GM12878 (cell line): ENCODE measurements around the gene GEMIN7. TPM values are rescaled to one million over a fixed set of nuclear protein-coding genes. Genes with fewer than 3 reads are reported as not detected.

Experiments
- ATAC-seq: fragments of 200-7000 bp; cut with Tn5 transposase; 3 replicates; pipeline ENCODE4 v1.9.1; 2020; ENCODE audit warnings: mild to moderate bottlenecking, moderate library complexity
- BruUV-seq: library from RNA; stranded (reverse); fragments of 400-500 nt; replicated peaks from 2 replicates; lab custom pipeline; 2021; lab: Mats Ljungman, UMichigan
- CTCF ChIA-PET: fragments of 300-600 bp; sonication (Branson Sonifier 250); formaldehyde crosslinking; extraction: SDS; loops from one replicate; lab custom pipeline; 2021; ENCODE audit warnings: inconsistent platforms; lab: Yijun Ruan, JAX
- POLR2A ChIA-PET: fragments of 350-600 bp; formaldehyde crosslinking; extraction: SDS; loops from one replicate; lab custom pipeline; 2021; ENCODE audit warnings: inconsistent platforms; lab: Charles Lee
- RAD21 ChIA-PET: fragments of 300-600 bp; sonication (Branson Sonifier 250); formaldehyde crosslinking; loops from one replicate; lab custom pipeline; 2023; ENCODE audit warnings: antibody characterized with exemption; ENCODE audit not compliant: unreplicated experiment; lab: Charles Lee
- SMC1A ChIA-PET: fragments of 300-600 bp; sonication (Branson Sonifier 250); formaldehyde crosslinking; loops from one replicate; lab custom pipeline; 2023; ENCODE audit not compliant: unreplicated experiment, uncharacterized antibody; lab: Charles Lee
- DNase-seq: peaks from one replicate; pipeline ENCODE4 v3.0.0-alpha.2; 2011; ENCODE audit warnings: low read depth, low spot score
- FAIRE-seq: peaks from 3 replicates; lab custom pipeline; 2011; peaks lifted over from hg19 to GRCh38; lab: Jason Lieb, UNC
- H2AFZ ChIP-seq: 2 replicates; pipeline ENCODE4 v1.6.0; 2011; ENCODE audit warnings: low read depth, low read length, control low read depth; ENCODE audit not compliant: control insufficient read depth
- H3K27ac ChIP-seq: 2 replicates; pipeline ENCODE4 v1.5.1; 2011; ENCODE audit warnings: control low read depth; ENCODE audit not compliant: control insufficient read depth, insufficient read depth
- H3K27me3 ChIP-seq, 2 experiments: replicated peaks in 1 of 2; 2 replicates each; pipeline versions ENCODE4 v1.6.0 to v1.6.1; 2011; ENCODE audit warnings: low read length in 1 of 2; ENCODE audit not compliant: control insufficient read depth in 2 of 2, insufficient read depth in 2 of 2
- H3K36me3 ChIP-seq, 2 experiments: 2 replicates each; pipeline ENCODE4 v1.5.1; 2011; ENCODE audit warnings: low read length in 1 of 2; ENCODE audit not compliant: control insufficient read depth in 2 of 2, insufficient read depth in 2 of 2
- H3K4me1 ChIP-seq: 2 replicates; pipeline ENCODE4 v1.6.1; 2011; ENCODE audit warnings: mild to moderate bottlenecking, low read length, moderate library complexity, mixed read lengths; ENCODE audit not compliant: control insufficient read depth, insufficient read depth
- H3K4me2 ChIP-seq: 2 replicates; pipeline ENCODE4 v1.6.0; 2011; ENCODE audit warnings: control low read depth; ENCODE audit not compliant: control insufficient read depth, insufficient read depth
- H3K4me3 ChIP-seq: fragments of 200-600 bp; sonication (generic); 2 replicates; pipeline ENCODE4 v1.5.1; 2016
- H3K79me2 ChIP-seq: 2 replicates; pipeline ENCODE4 v1.6.0; 2011; ENCODE audit warnings: low read length; ENCODE audit not compliant: control insufficient read depth, insufficient read depth
- H3K9ac ChIP-seq: 2 replicates; pipeline ENCODE4 v1.8.0; 2011; ENCODE audit warnings: low read length, control low read depth, mixed read lengths; ENCODE audit not compliant: control insufficient read depth, insufficient read depth
- H3K9me3 ChIP-seq: replicated peaks from 3 replicates; pipeline ENCODE4 v1.5.1; 2011; ENCODE audit warnings: mild to moderate bottlenecking, low read length; ENCODE audit not compliant: control insufficient read depth, insufficient read depth
- H4K20me1 ChIP-seq: 2 replicates; pipeline ENCODE4 v1.6.0; 2011; ENCODE audit not compliant: control insufficient read depth, insufficient read depth
- CBX3 ChIP-seq: fragments of 200-600 bp; sonication (generic); IDR thresholded peaks from 2 replicates; pipeline ENCODE4 v1.6.1; 2016; ENCODE audit warnings: low read depth, borderline replicate concordance
- CEBPB ChIP-seq, 2 experiments: fragments of 150-350 bp in 1 of 2; IDR thresholded peaks; 2 replicates each; pipeline ENCODE4 v1.6.1; 2012 to 2014; ENCODE audit warnings: low read depth in 2 of 2, low read length in 2 of 2, borderline replicate concordance in 1 of 2, inconsistent platforms in 1 of 2
- CREM ChIP-seq: IDR thresholded peaks from 2 replicates; pipeline ENCODE4 v1.6.1; 2014; ENCODE audit warnings: antibody characterized with exemption, low read depth
- EGR1 ChIP-seq, 2 experiments: IDR thresholded peaks; 1 replicate in 1 of 2; 2 replicates in 1 of 2; pipeline ENCODE4 v1.6.1; 2011 to 2012; ENCODE audit warnings: low read depth in 2 of 2, low read length in 2 of 2, borderline replicate concordance in 1 of 2, mild to moderate bottlenecking in 1 of 2, moderate library complexity in 1 of 2
- KDM1A ChIP-seq: fragments of 200-600 bp; sonication (generic); IDR thresholded peaks from 2 replicates; pipeline ENCODE4 v1.6.1; 2016; ENCODE audit warnings: borderline replicate concordance
- POU2F2 ChIP-seq: IDR thresholded peaks from 3 replicates; pipeline ENCODE4 v1.6.1; 2011; ENCODE audit warnings: low read depth, mild to moderate bottlenecking, low read length, borderline replicate concordance
- RUNX3 ChIP-seq: IDR thresholded peaks from 2 replicates; pipeline ENCODE4 v1.6.1; 2012; ENCODE audit warnings: low read length, inconsistent platforms
- SMC3 ChIP-seq: IDR thresholded peaks from 2 replicates; pipeline ENCODE4 v1.6.1; 2011; ENCODE audit warnings: low read length, improper control_type of control experiment, borderline replicate concordance
- SPI1 ChIP-seq: IDR thresholded peaks from 2 replicates; pipeline ENCODE4 v1.6.1; 2011; ENCODE audit warnings: low read depth, mild to moderate bottlenecking, low read length, moderate library complexity, borderline replicate concordance; ENCODE audit not compliant: insufficient read depth
- SRF ChIP-seq, 2 experiments: IDR thresholded peaks; 2 replicates each; pipeline ENCODE4 v1.6.1; 2011; ENCODE audit warnings: low read depth in 2 of 2, low read length in 2 of 2, mild to moderate bottlenecking in 1 of 2, moderate library complexity in 1 of 2
- TCF12 ChIP-seq: IDR thresholded peaks from 2 replicates; pipeline ENCODE4 v1.6.1; 2011; ENCODE audit warnings: low read depth, mild to moderate bottlenecking, low read length
- TCF3 ChIP-seq: IDR thresholded peaks from 2 replicates; pipeline ENCODE4 v1.6.1; 2012; ENCODE audit warnings: low read depth, mild to moderate bottlenecking, low read length, borderline replicate concordance; ENCODE audit not compliant: insufficient read depth
- WGBS: methylation state at CpG from one replicate; pipeline ENCODE4 v1.1.6; 2016; ENCODE audit warnings: low lambda C conversion rate; ENCODE audit not compliant: insufficient replicate concordance, insufficient coverage; ENCODE audit errors: missing lambda C conversion rate; 5-methylcytosine and 5-hydroxymethylcytosine counted together
- in situ Hi-C: fragments of 300-500 bp; cut with MboI; formaldehyde crosslinking; loops from 9 replicates; pipeline ENCODE4 v1.14.3; 2018; ENCODE audit warnings: mixed read lengths
- intact Hi-C: fragments of 100-400 bp; cut with micrococcal nuclease; formaldehyde crosslinking; loops from one replicate; pipeline ENCODE4 v1.14.2; 2022; ENCODE audit not compliant: unreplicated experiment
- polyA plus RNA-seq, 11 experiments: library from polyadenylated mRNA; depleted of rRNA in 4 of 11; unstranded in 6 of 11; stranded (reverse) in 5 of 11; fragments of >200 nt; fragmentation: Nextera tagmentation in 4 of 11; fragmentation: Illumina TruSeq in 1 of 11; extraction: Ambion mirVana in 4 of 11; extraction: Trizol in 1 of 11; gene quantifications; 1 replicate in 1 of 11; 2 replicates in 10 of 11; pipeline versions ENCODE4 v1.2.1 to v1.2.3, GENCODE V29; 2011 to 2016; ENCODE audit warnings: inconsistent platforms in 2 of 11, missing spikeins in 2 of 11, low read depth in 1 of 11
- total RNA-seq, 4 experiments: library from RNA; depleted of rRNA in 3 of 4; stranded (reverse); fragments of >200 nt in 3 of 4; fragmentation: Illumina TruSeq in 1 of 4; extraction: Trizol in 1 of 4; gene quantifications; 2 replicates each; pipeline versions ENCODE4 v1.2.1 to v1.2.3, GENCODE V29; 2013 to 2021
- TF ChIP-seq, protein P1 (sequence below): fragments of 450-650 bp; IDR thresholded peaks from 2 replicates; pipeline ENCODE4 v1.6.1; 2017; ENCODE audit warnings: mild to moderate bottlenecking
- TF ChIP-seq, protein P2 (sequence below): IDR thresholded peaks from 2 replicates; pipeline ENCODE4 v1.6.1; 2012; ENCODE audit warnings: mild to moderate bottlenecking, low read depth, low read length

The GEMIN7 gene
- total and polyA plus RNA-seq, 10 of the 15 experiments (the other 5 are each of a cell fraction or from before 2014, with no cell fraction given), result 21.1 to 76.7 (median 44.9) TPM

DNA sequence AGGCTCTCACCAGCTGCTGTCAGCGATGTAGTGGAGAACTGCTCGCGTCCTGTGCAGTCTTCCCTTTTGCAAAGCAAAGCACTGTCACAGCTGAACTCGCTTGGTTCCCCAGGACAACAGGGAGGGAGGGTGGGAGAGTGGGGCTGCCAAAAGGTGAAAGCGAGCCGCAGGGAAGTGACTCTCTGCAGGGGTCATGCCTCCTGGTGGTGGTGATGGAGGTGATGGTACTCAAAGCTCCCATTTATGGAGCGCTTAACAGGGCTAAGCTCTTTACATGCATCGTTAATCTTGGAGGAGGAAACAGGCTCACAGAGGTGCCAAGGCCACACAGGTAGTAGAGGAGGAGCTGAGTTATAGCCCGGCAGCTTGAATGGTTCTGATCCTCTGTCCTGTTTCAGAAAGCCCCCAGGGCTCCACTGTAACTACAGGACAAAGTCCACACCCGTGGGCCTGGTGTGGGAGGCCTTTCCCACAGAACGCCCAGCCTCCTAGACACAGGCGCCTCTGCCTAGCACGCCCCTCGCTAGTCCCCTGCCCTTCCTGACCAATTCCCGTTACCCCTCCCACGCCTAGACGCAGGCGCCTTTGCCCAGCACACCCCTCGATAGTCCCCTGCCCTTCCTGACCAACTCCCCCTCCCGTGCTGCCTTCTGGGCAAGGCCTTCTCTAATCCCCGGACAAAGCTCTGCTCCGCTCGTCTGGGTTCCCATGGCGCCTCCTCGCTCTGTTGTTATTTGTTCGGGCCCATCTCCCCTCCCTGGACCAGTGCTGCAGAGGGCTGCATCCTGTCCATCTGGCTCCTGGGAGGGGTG lies 24.7 kb downstream of the GEMIN7 start (continued):
- TF ChIP-seq, protein P1, sequence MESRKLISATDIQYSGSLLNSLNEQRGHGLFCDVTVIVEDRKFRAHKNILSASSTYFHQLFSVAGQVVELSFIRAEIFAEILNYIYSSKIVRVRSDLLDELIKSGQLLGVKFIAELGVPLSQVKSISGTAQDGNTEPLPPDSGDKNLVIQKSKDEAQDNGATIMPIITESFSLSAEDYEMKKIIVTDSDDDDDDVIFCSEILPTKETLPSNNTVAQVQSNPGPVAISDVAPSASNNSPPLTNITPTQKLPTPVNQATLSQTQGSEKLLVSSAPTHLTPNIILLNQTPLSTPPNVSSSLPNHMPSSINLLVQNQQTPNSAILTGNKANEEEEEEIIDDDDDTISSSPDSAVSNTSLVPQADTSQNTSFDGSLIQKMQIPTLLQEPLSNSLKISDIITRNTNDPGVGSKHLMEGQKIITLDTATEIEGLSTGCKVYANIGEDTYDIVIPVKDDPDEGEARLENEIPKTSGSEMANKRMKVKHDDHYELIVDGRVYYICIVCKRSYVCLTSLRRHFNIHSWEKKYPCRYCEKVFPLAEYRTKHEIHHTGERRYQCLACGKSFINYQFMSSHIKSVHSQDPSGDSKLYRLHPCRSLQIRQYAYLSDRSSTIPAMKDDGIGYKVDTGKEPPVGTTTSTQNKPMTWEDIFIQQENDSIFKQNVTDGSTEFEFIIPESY, result peak; percentile 76; the same call in 1 of the 2 replicates

DNA sequence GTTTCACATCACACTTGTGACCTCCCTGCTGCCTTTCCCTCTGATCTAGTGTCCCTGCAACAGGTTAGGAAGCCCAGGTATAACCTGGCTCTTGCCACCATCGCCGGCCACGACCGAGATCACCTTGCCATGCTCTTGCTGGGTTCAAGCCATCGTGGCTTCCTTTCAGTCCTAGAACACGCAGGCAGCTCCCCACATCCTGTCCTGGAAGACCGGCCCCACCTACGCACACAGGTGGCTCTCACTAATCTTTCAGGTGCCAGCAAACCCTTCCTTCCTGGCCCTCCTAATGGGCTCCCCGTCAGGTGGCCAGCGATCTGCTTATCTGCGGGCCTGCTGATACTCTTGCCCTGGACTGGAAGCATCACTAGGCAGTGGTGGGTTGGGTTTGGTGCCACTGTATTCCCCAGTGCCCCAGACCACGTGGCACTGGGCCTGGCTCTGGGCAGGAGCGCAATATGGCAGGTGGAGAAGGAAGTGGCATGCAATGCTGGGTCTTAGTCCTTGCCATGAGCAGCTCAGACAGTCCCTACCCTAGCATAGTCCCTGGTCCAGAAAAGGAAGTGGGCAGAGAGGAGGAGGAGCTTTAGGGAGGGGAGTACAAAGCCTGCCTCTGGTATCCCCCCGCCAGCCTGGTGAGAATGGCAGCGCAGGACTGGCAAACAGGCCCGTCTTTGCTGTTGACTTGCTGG lies 25.7 kb downstream of the GEMIN7 start:
- RAD21 ChIA-PET, result interaction anchor here (2.3 kb wide), 1 partner anchor 13 kb away, joined by 8 read pairs; the partner anchor contains the start of gene PPP1R37
- FAIRE-seq, result no peak
- intact Hi-C loops (no loop called here), in situ Hi-C loops (no loop called here)
- peak overlapping the region; percentile 48 for H3K4me2 ChIP-seq
- no peak overlapping the region for H3K9ac ChIP-seq
- no peak overlapping the region for H3K4me3 ChIP-seq
- POLR2A ChIA-PET, result interaction anchor here (1.2 to 2.4 kb wide), 2 partner anchors 12 to 13 kb away, joined by 4 to 8 read pairs; partner anchors contain the start of gene PPP1R37
- H3K36me3 ChIP-seq, result peaks cover 2 to 19% of the 10 kb centered on the region in 2 experiments; a peak in 3 of 4 replicates
- peaks cover 62% of the 10 kb centered on the region for H3K79me2 ChIP-seq
- WGBS, result 72% methylated on average over 16 of the region's 16 CpGs
- BruUV-seq, result no TSS peak
- DNase-seq, result no peak
- H3K9me3 ChIP-seq, result no peaks in the 10 kb centered on the region
- no peaks in the 10 kb centered on the region for H3K27me3 ChIP-seq
- SMC1A ChIA-PET, result interaction anchor here (0.6 kb wide), 1 partner anchor 384 kb away, joined by 3 read pairs; no protein-coding TSS in a partner anchor
- peaks cover 3% of the 10 kb centered on the region; the same call in 1 of the 2 replicates for H4K20me1 ChIP-seq
- peaks cover 29% of the 10 kb centered on the region for H3K4me1 ChIP-seq
- no peak overlapping the region for H2AFZ ChIP-seq
- ATAC-seq, result no peak
- H3K27ac ChIP-seq, result peak overlapping the region; percentile 6; the same call in 1 of the 2 replicates
- CTCF ChIA-PET, result no interaction called here
- 0 out of 2 replicates have a peak, but pooled peaks have one; percentile 24 for TF ChIP-seq RUNX3
- TF ChIP-seq, protein P2, sequence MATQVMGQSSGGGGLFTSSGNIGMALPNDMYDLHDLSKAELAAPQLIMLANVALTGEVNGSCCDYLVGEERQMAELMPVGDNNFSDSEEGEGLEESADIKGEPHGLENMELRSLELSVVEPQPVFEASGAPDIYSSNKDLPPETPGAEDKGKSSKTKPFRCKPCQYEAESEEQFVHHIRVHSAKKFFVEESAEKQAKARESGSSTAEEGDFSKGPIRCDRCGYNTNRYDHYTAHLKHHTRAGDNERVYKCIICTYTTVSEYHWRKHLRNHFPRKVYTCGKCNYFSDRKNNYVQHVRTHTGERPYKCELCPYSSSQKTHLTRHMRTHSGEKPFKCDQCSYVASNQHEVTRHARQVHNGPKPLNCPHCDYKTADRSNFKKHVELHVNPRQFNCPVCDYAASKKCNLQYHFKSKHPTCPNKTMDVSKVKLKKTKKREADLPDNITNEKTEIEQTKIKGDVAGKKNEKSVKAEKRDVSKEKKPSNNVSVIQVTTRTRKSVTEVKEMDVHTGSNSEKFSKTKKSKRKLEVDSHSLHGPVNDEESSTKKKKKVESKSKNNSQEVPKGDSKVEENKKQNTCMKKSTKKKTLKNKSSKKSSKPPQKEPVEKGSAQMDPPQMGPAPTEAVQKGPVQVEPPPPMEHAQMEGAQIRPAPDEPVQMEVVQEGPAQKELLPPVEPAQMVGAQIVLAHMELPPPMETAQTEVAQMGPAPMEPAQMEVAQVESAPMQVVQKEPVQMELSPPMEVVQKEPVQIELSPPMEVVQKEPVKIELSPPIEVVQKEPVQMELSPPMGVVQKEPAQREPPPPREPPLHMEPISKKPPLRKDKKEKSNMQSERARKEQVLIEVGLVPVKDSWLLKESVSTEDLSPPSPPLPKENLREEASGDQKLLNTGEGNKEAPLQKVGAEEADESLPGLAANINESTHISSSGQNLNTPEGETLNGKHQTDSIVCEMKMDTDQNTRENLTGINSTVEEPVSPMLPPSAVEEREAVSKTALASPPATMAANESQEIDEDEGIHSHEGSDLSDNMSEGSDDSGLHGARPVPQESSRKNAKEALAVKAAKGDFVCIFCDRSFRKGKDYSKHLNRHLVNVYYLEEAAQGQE, result no peak
- 0 out of 2 replicates have a peak, but pooled peaks have one; percentile 43 for TF ChIP-seq TCF3
- no peak for TF ChIP-seq CBX3
- TF ChIP-seq SMC3, result no peak
- 0 out of 3 replicates have a peak, but pooled peaks have one; percentile 14 for TF ChIP-seq POU2F2
- TF ChIP-seq SPI1, result 0 out of 2 replicates have a peak, but pooled peaks have one; percentile 4
- no peak for TF ChIP-seq SRF (IDR thresholded peaks at IDR 0.05; ENCODE audit: low read depth in 2 of 2, low read length in 2 of 2)
- no peak for TF ChIP-seq CREM
- TF ChIP-seq EGR1 (IDR thresholded peaks at IDR 0.05; ENCODE audit: borderline replicate concordance in 1 of 2, low read depth in 2 of 2, low read length in 2 of 2), result 0 out of 3 replicates have a peak, but pooled peaks of 1 of the 2 experiments have one; percentile 17
- no peak for TF ChIP-seq KDM1A
- TF ChIP-seq CEBPB (IDR thresholded peaks at IDR 0.05; ENCODE audit: borderline replicate concordance in 1 of 2, low read depth in 2 of 2, low read length in 2 of 2), result no peak
- 0 out of 2 replicates have a peak, but pooled peaks have one; percentile 41 for TF ChIP-seq TCF12
